CD1c-positive myeloid dendritic cell (primary cell): Measurements from ENCODE around the gene EPB41L5.
A peak's percentile ranks its signal among the peaks of the same experiment; 100 is the strongest.
"Not testable (repeated sequence)": the region's sequence is repeated elsewhere in the genome, so short reads cannot be mapped to it uniquely, and the experiment has no call there.

Experiments used
- DNase-seq: peaks from one replicate; pipeline ENCODE4 v3.0.0-alpha.2; 2016; ENCODE audit errors: extremely low spot score

EPB41L5 gene

DNA sequence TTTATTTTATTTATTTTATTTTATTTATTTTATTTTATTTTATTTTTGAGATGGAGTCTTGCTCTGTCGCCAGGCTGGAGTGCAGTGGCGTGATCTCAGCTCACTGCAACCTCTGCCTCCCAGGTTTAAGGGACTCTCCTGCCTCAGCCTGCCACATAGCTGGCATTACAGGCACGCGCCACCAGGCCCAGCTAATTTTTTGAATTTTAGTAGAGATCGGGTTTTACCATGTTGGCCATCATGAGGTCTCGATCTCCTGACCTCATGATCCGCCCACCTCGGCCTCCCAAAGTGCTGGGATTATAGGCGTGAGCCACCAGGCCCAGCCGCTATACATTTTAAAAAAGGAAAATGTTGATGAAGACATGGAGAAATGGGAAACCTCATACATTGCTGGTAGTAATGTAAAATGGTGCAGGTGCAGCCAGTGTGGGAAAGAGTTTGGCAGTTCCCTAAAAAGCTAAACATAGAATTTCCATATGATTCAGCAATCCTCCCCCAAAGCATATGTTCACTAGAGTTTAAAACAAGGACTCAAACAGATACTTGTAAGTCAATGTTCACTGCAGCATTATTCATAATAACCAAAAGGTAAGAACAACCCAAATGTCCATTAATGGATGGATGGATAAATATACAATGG lies 187.1 kb downstream of the EPB41L5 start:
- not testable (repeated sequence) for DNase-seq

DNA sequence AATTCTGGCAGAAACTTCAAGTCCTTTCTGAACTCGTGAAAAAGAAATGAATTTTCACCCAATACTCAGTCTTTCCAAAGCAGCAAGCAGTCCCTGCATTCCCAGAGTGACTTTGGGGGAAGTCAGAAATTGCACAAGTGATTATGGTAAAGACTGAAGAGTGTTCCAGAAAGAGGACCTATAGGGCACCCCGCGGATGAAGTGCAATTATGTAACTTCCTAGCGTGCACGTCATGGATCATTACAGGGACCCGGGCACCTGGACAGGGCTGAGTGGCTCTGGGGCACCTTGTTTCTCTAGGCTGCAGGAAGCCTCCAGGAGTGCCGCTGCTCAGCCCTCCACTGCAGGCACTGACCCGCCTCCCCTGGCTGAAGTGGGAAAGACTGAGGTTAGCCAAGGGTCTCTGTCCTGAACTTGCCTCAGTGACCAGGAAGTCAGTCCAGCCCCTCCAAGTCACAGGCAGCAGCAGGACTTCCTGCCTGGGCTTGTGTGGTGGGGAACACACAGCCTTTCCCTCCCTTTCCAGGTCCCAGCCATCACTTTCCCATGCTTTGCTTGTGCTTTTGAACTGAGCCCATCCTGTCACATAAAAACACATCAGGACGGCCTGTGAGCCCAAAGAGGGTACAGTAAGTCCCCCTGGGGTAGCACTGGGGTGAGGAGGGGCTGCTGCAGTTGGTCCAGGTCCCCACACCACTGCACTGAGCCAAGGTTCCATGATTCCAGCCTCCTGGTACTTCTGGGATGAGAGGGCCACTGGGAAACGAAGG lies 190.6 kb downstream of the EPB41L5 start:
- DNase-seq: peak; percentile 63

GRCh38 chr2:120204022-120204405 lies 191.1 kb downstream of the EPB41L5 start:
- DNase-seq: no peak

- no peak for DNase-seq
Measured at GRCh38 chr2:120204417-120204816, 191.5 kb downstream of the EPB41L5 start.

DNA sequence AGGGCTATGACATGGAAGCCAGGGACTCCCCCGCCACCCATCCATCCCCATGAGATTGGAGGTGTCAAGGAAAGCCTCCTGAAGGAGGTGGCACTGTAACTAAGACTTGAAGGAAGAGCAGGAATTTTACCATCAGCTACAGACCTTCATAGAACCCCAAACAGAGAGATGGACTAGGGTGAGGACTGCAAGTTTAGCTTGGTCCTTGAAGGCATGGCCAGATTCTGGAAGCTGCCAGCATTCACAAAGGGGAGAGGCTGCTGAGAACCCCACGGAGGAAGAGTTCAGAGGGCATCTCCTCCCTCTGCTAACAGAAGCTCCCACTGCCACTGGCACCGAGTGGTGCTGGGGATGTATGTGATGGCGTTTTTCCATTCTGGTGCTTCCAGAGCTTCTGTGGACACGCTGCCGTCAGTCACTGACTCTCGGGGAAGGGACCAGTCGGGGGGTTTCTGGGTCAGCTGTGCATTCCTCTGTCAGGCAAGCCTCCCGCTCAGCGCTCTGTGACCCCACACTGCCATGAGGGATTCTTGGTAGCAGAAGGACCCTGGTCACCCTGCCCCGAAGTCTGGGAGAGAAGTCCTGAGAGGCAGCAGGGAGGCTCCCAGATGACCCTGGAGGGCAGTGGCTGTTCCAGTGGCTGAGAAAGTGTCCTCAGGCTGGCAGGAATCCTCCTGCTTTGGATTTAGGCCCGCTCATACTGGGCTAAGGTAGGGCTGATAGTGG lies 192.2 kb downstream of the EPB41L5 start:
- no peak for DNase-seq

- DNase-seq: no peak
Measured at GRCh38 chr2:120206022-120206581, 193.2 kb downstream of the EPB41L5 start.

DNA sequence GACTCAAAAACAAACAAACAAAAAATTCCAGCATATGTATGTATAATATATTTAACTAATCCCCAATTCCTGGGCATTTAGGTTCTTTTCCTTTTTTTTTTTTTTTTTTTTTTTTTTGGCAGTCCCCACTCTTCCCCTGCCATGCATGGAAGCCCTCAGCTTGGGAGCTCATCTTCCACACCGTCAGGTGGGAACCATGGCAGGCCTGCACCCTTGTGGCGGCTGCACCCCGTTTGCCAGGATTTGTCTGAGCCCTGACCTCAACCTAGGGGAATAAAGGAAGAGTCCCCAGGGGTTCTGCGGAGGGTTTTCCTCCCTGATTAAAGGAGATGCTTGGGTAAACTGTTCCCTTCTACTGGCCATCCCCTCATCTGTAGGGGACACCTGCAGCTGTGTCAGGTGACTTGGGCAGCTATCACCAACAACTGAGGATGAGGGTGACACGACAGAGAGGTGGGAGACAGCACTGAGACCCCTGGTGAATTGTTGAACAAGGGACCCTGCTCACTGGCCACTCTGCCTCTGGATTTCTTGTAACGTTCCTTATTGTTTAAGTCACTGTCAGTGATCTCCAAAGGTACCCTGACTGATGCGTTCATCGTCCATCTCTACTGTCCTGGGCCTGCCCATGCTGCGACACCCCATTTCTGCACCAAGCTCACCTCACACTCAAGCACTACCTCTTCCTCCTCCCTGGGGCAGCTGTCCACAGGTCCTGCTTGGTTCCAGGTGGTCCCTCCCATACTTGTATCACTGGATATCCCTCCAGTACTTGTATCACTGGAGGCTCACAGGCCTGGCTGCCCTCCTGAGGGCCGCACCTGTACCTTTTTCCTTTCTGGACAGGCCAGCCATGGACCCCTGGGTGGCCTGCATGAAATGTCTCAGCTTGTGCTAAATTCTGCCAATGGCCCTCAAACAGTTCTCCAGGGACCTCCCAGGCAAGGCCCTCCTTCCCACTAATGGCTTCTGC lies 195.8 kb downstream of the EPB41L5 start:
- no peak for DNase-seq

- no peak for DNase-seq
Measured at GRCh38 chr2:120209427-120210269, 196.8 kb downstream of the EPB41L5 start.

DNA sequence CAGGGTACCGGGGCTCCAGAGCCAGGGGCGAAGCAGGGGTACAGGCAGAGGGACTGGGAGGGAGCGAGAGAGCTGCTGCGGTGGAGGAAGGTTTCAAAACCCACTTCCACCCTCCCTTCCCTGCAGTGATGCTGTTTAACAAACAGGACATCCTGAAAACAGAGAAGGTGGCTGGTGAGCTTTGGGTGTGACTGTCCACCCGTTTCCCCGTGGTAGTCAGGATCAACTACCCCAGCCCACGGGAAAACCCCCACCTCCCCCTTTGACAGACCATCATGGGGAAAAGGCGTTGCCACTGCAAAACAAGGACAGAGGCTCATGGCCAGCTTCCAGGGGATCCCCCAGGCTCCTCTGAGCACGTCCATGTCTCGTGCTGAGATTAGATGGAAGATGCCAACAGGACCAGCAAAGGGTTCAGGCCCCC lies 197.4 kb downstream of the EPB41L5 start:
- no peak for DNase-seq

- DNase-seq: no peak
Measured at GRCh38 chr2:120218181-120218580, 205.3 kb downstream of the EPB41L5 start.

GRCh38 chr2:120219291-120219690 lies 206.4 kb downstream of the EPB41L5 start:
- DNase-seq: no peak

DNA sequence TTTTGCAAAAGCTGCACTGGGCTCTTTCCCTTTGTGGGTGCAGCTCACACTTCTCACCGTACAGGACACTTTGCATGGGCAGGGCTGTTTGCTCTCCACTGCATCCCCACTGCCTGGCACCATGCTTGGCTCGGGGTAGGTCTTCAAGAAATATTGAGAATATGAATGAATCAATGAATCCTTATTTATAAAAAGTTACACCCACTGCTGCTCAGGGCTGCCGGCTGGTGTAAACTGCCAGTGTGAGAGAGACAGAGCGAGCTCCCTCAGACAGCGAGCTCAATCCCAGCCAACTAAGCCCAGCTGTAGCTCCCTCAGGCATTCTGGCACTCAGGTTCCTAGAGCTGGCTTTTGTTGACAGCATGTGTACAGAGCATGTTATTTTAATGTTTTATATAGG lies 206.9 kb downstream of the EPB41L5 start:
- no peak for DNase-seq

DNA sequence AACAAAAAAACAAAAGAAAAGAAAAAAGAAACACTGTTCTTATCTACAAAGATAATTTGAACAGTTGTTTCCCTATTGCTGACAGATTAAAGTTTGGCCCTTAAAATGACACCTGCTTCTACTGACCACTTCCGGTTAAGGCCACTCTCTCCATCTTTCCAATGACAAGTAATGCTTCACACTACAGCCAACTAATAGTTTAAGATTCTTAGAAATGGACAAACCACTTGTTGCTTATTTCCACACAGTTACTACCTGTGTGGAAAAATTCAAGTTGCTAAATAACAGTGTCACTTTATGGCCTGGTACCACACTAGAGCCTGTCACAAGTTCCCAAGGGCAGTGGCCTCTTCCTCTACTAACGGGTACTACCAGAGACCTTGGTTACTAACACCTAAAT lies 207.9 kb downstream of the EPB41L5 start:
- no peak for DNase-seq

DNA sequence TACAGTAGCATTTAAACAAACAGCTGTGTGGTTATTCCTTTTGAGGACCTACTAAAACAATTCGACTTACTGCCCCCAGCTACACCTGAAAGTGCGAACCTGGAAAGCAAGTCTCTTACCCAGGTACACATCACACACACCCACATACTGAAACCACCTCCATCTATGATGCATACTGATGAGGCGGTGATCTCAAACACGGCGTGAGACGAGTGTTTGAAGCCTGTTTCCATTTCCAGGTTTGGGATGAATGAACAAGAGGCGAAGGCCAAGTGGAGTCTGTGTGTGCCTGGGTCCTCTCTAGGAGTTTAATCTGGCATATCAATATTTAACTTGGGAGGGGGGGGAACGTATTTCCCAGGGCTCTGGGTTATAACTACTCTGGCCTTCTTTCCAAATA lies 208.7 kb downstream of the EPB41L5 start:
- no peak for DNase-seq

- DNase-seq: no peak
Measured at GRCh38 chr2:120222186-120223033, 209.5 kb downstream of the EPB41L5 start.

DNA sequence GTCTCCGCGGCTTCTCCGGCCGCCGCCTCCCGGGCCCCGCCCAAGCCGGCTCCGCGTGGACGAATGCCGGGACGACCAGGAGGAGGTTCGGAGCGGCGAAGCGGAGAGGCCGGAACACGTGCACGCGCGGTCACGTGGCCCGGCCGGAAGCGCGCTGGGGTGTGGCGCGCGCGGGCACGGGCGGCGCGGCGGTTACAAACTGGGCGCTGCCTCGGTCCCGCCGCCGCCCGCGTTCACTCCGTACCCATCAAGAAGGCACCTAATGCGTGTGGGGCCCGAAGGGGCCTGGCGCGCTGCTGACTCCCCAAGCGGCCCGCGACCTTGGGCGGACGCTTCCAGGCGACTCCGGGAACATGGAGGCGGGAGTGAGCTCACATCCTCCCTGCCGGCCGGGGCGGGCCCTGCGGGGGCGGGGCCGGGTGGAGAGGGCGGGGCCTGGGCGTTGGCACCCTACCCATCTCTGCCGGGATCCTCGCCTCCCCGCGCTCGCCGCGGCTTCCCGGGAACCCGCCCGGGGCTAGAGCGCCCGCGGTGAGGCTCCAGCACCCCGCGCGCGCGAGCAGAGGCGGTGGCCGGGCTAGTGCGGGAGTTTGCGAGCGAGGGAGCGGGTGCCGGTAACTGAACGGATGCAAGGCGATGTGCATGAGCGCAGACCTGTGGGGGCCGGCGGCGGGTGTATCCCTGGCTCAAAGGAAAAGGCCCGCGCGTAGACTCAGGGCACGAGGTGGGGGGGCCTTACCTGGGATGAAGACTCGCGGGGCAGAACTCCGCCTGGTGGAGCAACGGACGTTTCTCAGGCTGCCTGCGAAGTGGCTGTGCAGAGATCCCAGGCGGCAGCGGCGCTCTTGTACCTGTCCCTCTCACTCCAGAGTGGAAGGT lies 210.4 kb downstream of the EPB41L5 start, which contains the start of gene TMEM185B:
Gene TMEM185B, minus strand, starts transcription at position 367 of the 879 bp plus-strand sequence. CDS start 424 bp downstream, outside the sequence.
- DNase-seq: peak; percentile 96

DNA sequence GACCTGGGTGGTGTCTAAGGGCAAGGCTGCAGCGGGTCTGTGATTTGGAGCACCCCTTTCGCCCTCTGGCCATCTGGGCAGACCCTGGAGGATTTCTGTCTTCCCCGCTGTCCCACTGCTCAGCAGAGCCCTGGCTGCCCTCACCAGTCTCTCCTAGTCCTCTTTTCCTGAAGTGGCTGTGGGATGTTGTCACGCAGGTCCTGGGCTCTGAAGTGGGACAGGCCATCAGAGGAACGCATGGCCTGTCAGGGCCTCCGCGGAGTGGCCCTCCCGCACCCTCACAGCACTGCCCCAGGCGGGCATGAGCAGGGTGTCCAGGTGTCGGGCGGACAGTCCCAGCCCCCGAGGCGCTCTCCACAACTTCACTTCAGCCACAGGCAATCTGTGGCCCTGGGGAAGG lies 211.4 kb downstream of the EPB41L5 start:
- DNase-seq: no peak
